Endothelial cell of umbilical vein (primary cell): ENCODE data around the gene OR6C3.

ENCODE experiments used
- CTCF ChIP-seq, 2 donors: IDR thresholded peaks; 1 replicate in 1 of 2; 2 replicates in 1 of 2; pipeline ENCODE4 v1.5.1; 2011; ENCODE audit warnings: low read length in 2 of 2, mild to moderate bottlenecking in 2 of 2, moderate library complexity in 2 of 2, control low read depth in 1 of 2, inconsistent platforms in 1 of 2, low read depth in 1 of 2; ENCODE audit not compliant: insufficient read depth in 1 of 2; ENCODE audit errors: extremely low read depth in 1 of 2
- MAX ChIP-seq: IDR thresholded peaks from 2 replicates; pipeline ENCODE4 v1.6.1; 2011; ENCODE audit not compliant: insufficient read depth, insufficient read length
- POLR2A ChIP-seq: IDR thresholded peaks from 2 replicates; pipeline ENCODE4 v1.6.1; 2012; ENCODE audit warnings: low read depth, mild to moderate bottlenecking, control low read depth, low read length
- POLR2AphosphoS5 ChIP-seq: IDR thresholded peaks from 2 replicates; pipeline ENCODE4 v1.6.1; 2012; ENCODE audit warnings: low read depth, mild to moderate bottlenecking, control low read depth, low read length, moderate library complexity; ENCODE audit not compliant: insufficient read depth

GRCh38 chr12:55365086-55365485 is 34.5 kb downstream of the OR6C3 start:
- TF ChIP-seq POLR2A: no peak
- no peak for TF ChIP-seq CTCF (IDR thresholded peaks at IDR 0.05; ENCODE audit: extremely low read depth in 1 of 2, insufficient read depth in 1 of 2, low read depth in 1 of 2, low read length in 2 of 2)
- TF ChIP-seq POLR2AphosphoS5: no peak
- no peak for TF ChIP-seq MAX
